Testis (tissue), 3 donors: Measurements from ENCODE around the gene PDE8B. TPM values are rescaled to one million over a fixed set of nuclear protein-coding genes. Genes with fewer than 3 reads are reported as not detected.

Source experiments
- DNase-seq: peaks from one replicate; pipeline ENCODE4 v3.0.0-alpha.2; 2019
- H3K27ac ChIP-seq, 2 donors: fragments of 200-600 bp; sonication (generic); one replicate each; pipeline ENCODE4 v1.5.1; 2019
- H3K27me3 ChIP-seq: fragments of 200-600 bp; sonication (generic); one replicate; pipeline ENCODE4 v1.5.1; 2019
- H3K36me3 ChIP-seq: fragments of 200-600 bp; sonication (generic); one replicate; pipeline ENCODE4 v1.5.1; 2017; ENCODE audit warnings: low read depth; ENCODE audit errors: missing control alignments
- H3K4me1 ChIP-seq: fragments of 200-600 bp; sonication (generic); one replicate; pipeline ENCODE4 v1.5.1; 2019
- H3K4me3 ChIP-seq, 2 donors: fragments of 200-600 bp; sonication (generic); one replicate each; pipeline ENCODE4 v1.5.1; 2017 to 2019
- H3K9me3 ChIP-seq: fragments of 200-600 bp; sonication (generic); one replicate; pipeline ENCODE4 v1.5.1; 2017
- POLR2A ChIP-seq: fragments of 450-650 bp; IDR thresholded peaks from one replicate; pipeline ENCODE4 v1.6.1; 2017; ENCODE audit warnings: antibody characterized with exemption, mild to moderate bottlenecking, moderate library complexity
- WGBS, 2 donors: methylation state at CpG; one replicate each; pipeline ENCODE4 v1.1.5; 2018; 5-methylcytosine and 5-hydroxymethylcytosine counted together
- intact Hi-C: fragments of 100-400 bp; cut with DNase I; formaldehyde crosslinking; loops from one replicate; pipeline ENCODE4 v1.15.1; 2023; ENCODE audit warnings: low total_unique reads
- polyA plus RNA-seq: library from polyadenylated mRNA; stranded (reverse); fragments of 350-450 nt; fragmentation: Illumina TruSeq; extraction: RNeasy Lipid Tissue Mini Kit (QIAGEN cat#74804); gene quantifications from one replicate; pipeline ENCODE4 v1.2.3, GENCODE V29; 2014; ENCODE audit warnings: low read depth, low replicate concordance; ENCODE audit not compliant: insufficient read depth
- total RNA-seq, 2 donors: library from RNA; depleted of rRNA; stranded (reverse); fragments of >200 nt; gene quantifications; one replicate each; pipeline ENCODE4 v1.2.3, GENCODE V29; 2016
- TF ChIP-seq, protein P1 (sequence below), 3 experiments: fragments of 450-650 bp in 2 of 3; fragments of 200-600 bp in 1 of 3; sonication (generic) in 1 of 3; IDR thresholded peaks; one replicate each; pipeline ENCODE4 v1.5.1; 2016 to 2019; ENCODE audit warnings: antibody characterized with exemption in 3 of 3, mild to moderate bottlenecking in 2 of 3, moderate library complexity in 1 of 3

PDE8B gene
- total and polyA plus RNA-seq, 3 donors from 2014 or later: 2.0 to 7.2 (median 5.8) TPM

DNA sequence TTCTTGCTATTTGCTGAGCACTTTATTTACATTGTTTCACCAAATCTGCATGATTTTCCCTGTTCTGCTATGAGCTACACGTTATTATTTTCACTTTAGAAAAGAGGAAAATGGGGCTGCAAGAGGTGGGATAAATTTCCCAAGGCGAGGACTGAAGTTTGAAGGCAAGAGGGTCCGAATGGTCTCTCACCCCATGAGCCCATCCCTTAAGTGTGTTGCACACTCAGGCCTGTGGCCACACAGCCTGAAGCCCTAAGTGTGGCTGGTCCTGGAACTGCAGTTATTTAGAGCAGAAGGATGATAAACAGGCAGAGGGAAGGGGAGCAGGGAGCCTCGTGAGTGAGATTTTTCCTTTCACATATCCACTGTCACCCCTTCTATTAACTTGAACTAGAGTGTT is 7.8 kb downstream of the PDE8B start:
- TF ChIP-seq POLR2A: no peak
- TF ChIP-seq, protein P1, sequence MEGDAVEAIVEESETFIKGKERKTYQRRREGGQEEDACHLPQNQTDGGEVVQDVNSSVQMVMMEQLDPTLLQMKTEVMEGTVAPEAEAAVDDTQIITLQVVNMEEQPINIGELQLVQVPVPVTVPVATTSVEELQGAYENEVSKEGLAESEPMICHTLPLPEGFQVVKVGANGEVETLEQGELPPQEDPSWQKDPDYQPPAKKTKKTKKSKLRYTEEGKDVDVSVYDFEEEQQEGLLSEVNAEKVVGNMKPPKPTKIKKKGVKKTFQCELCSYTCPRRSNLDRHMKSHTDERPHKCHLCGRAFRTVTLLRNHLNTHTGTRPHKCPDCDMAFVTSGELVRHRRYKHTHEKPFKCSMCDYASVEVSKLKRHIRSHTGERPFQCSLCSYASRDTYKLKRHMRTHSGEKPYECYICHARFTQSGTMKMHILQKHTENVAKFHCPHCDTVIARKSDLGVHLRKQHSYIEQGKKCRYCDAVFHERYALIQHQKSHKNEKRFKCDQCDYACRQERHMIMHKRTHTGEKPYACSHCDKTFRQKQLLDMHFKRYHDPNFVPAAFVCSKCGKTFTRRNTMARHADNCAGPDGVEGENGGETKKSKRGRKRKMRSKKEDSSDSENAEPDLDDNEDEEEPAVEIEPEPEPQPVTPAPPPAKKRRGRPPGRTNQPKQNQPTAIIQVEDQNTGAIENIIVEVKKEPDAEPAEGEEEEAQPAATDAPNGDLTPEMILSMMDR (IDR thresholded peaks at IDR 0.05): peak in 1 of 3 experiments; percentile 10
- no peaks in the 10 kb centered on the region for H3K27me3 ChIP-seq
- WGBS, 2 donors: 72 to 79% methylated on average over 4 of the region's 4 CpGs
- intact Hi-C loops: no loop called here
- H3K4me1 ChIP-seq: no peaks in the 10 kb centered on the region
- no peak for DNase-seq
- no peaks in the 10 kb centered on the region for H3K9me3 ChIP-seq
- H3K36me3 ChIP-seq: no peaks in the 10 kb centered on the region
- H3K4me3 ChIP-seq: no peak overlapping the region
- H3K27ac ChIP-seq: no peak overlapping the region

DNA sequence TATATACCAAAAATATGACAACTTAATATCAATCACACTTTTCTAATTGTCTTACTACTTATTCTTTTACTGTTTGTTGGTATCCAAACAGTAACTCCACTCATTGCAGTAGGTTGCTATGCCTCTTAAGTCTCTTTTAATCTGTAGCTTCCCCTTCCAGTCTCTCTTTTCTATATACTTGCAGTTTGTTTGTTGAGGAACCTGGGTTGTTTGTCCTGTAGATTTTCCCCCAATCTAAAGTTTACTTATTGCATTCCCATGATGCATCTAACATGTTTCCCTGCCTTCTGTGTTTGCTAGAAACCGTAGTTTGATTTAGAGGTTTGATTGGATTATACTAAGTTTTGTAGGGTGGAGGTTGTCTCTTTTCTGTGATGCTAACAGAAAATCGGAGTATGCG is 10.6 kb downstream of the PDE8B start:
- no peak overlapping the region for H3K27ac ChIP-seq
- no peaks in the 10 kb centered on the region for H3K9me3 ChIP-seq
- no peak for TF ChIP-seq POLR2A
- TF ChIP-seq, protein P1 (IDR thresholded peaks at IDR 0.05): no peak
- no peaks in the 10 kb centered on the region for H3K4me1 ChIP-seq
- DNase-seq: no peak
- no peak overlapping the region for H3K4me3 ChIP-seq
- WGBS, 2 donors: 91% methylated on average over 3 of the region's 3 CpGs
- intact Hi-C loops: no loop called here
- no peaks in the 10 kb centered on the region for H3K27me3 ChIP-seq
- no peaks in the 10 kb centered on the region for H3K36me3 ChIP-seq

DNA sequence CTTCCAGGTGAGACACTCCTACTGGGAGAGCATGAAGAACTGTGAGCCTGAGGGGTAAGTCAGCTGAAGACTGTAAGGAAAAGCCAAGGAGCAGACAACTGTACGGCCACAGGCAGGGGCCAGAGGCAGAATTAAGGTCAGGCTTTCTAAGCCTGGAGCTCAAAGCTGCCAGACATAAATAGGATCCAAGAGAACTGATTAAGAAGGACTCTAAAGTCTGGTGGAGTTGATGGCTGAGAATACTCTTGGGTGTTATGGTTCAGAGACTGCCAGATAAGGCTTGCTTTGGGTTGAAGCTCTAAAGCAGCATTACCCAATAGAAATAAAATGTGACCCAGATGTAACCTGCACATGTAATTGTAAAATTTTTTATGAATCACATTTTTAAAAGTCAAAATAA is 12.2 kb downstream of the PDE8B start:
- TF ChIP-seq, protein P1 (IDR thresholded peaks at IDR 0.05): no peak
- TF ChIP-seq POLR2A: no peak
- Histone ChIP-seq H3K9me3 (no peaks in the 10 kb centered on the region), H3K36me3 (no peaks in the 10 kb centered on the region), H3K4me1 (no peaks in the 10 kb centered on the region), H3K27me3 (no peaks in the 10 kb centered on the region), H3K27ac (no peak overlapping the region), H3K4me3 (no peak overlapping the region)
- 64 to 85% methylated on average over 1 of the region's 1 CpG for whole genome bisulfite sequencing, 2 donors
- DNase-seq: no peak
- intact Hi-C loops: no loop called here

DNA sequence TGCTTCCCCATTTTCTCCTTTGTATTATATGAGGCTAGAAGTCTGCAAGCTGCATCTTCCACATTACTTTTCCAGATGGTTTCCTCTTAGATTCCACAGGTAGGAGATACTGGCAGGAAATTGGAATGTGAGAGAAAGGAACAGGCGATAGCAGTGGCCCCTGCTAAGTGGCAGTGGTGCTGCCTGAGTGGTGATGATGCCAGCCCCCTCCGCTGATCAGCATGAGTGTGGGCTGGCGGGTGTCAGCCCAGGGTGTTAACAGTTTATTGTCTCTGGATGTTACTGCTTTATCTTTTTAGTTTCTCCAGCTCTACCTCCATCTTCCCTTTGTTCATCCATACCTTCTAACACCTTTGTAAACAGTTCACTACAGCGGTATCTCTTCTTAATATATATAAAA is 13.2 kb downstream of the PDE8B start:
- intact Hi-C loops: no loop called here
- Histone ChIP-seq H3K27me3 (no peaks in the 10 kb centered on the region), H3K27ac (no peak overlapping the region), H3K4me3 (no peak overlapping the region), H3K36me3 (no peaks in the 10 kb centered on the region), H3K4me1 (no peaks in the 10 kb centered on the region), H3K9me3 (no peaks in the 10 kb centered on the region)
- 96% methylated on average over 4 of the region's 4 CpGs for WGBS, 2 donors
- TF ChIP-seq POLR2A: no peak
- TF ChIP-seq, protein P1 (IDR thresholded peaks at IDR 0.05): no peak
- no peak for DNase-seq

DNA sequence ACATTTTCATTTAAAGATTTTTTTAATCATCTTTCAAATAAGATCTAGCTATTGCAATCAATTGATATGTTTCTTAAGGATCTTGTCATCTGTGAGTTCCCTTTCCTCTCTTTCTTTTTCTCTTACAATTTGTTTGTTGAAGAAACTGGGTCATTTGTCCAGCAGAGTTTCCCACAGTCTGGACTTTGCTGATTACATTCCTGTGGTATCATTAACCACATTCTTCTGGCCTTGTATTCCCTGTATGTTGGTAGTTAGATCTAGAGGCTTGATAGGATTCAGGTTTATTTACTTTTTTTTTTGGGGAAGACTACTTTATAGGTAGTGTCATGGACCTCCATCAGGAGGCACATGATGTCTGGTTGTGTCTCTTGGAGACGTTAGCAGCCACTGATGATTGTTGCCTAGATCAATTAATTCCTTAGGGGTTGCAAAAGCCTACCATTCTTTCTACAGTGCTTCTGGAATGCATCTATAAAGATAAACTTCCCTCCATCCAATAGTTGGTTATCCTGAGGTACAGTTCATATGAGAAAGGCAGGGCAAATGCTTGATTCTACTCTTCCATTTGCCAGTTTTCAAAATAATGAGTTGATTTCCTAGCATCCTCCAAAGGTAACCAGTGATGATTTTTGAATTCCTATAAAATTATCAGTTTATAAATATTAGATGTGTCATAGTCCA is 14.3 kb downstream of the PDE8B start:
- H3K27ac ChIP-seq: no peak overlapping the region
- H3K4me3 ChIP-seq: no peak overlapping the region
- whole genome bisulfite sequencing, 2 donors: 50 to 68% methylated on average over 1 of the region's 1 CpG
- H3K9me3 ChIP-seq: no peaks in the 10 kb centered on the region
- DNase-seq: no peak
- no peaks in the 10 kb centered on the region for H3K36me3 ChIP-seq
- intact Hi-C loops: no loop called here
- no peaks in the 10 kb centered on the region for H3K27me3 ChIP-seq
- TF ChIP-seq, protein P1 (IDR thresholded peaks at IDR 0.05): no peak
- TF ChIP-seq POLR2A: no peak
- H3K4me1 ChIP-seq: no peaks in the 10 kb centered on the region
